Measurements from ENCODE around the gene HAUS2. TPM values are rescaled to one million over a fixed set of nuclear protein-coding genes. Genes with fewer than 3 reads are reported as not detected.

HAUS2 gene
- total RNA-seq, 1 experiment from 2014 or later: 42.4 TPM

GRCh38 chr15:42593143-42593542 lies 44.5 kb downstream of the HAUS2 start:
- TF ChIP-seq CTCF (IDR thresholded peaks at IDR 0.05): no peak
- no peak for TF ChIP-seq SIN3A (IDR thresholded peaks at IDR 0.05; ENCODE audit: borderline replicate concordance, insufficient read depth, low read depth, low read length)
- Histone ChIP-seq H3K4me1 (ENCODE audit: control insufficient read depth, insufficient read depth, low read length) (no peaks in the 10 kb centered on the region), H3K4me3 (ENCODE audit: low read depth in 2 of 2, low read length in 2 of 2) (no peak overlapping the region), H3K27me3 (ENCODE audit: control insufficient read depth, insufficient read depth, low read length) (no peaks in the 10 kb centered on the region), H3K9me3 (ENCODE audit: control insufficient read depth, insufficient read depth, low read depth, low read length) (no peaks in the 10 kb centered on the region), H3K27ac (ENCODE audit: low read length) (no peak overlapping the region), H3K36me3 (ENCODE audit: control insufficient read depth, insufficient read depth, low read length) (no peaks in the 10 kb centered on the region)
- CTCF ChIA-PET: no interaction called here
- intact Hi-C loops (cut with micrococcal nuclease; ENCODE audit: unreplicated experiment) (no loop called here), in situ Hi-C loops (cut with HindIII; ENCODE audit: low pct_unique_long_range_greater_than_20kb, low sequenced_read_pairs) (no loop called here)
- ATAC-seq: no peak
- DNase-seq (ENCODE audit: low read depth, low spot score): no peak
- POLR2A ChIA-PET: interaction anchor here (0.6 kb wide), 1 partner anchor 44 kb away, joined by 3 read pairs; no protein-coding TSS in a partner anchor
- BruUV-seq (replicated peaks): no TSS peak

DNA sequence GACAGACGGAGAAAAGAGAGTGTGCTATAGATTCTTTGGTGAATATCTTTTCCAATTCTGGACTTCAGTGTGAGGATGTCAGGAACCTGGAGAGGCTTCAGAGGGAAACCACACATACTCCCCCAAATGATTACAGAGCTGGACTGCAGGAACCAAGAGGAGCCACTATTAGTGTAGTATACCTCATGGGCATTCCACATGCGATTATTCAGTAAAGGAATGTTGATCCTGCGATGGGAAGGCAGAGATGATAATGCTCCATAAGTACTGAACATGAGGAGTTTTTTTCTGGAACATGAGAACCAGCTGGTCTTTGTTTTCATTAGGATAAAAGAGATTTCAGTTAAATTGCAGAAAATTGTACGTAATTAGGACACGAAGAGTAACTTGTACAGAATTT lies 45.5 kb downstream of the HAUS2 start:
- Histone ChIP-seq H3K9me3 (ENCODE audit: control insufficient read depth, insufficient read depth, low read depth, low read length) (no peaks in the 10 kb centered on the region), H3K4me3 (ENCODE audit: low read depth in 2 of 2, low read length in 2 of 2) (no peak overlapping the region), H3K36me3 (ENCODE audit: control insufficient read depth, insufficient read depth, low read length) (no peaks in the 10 kb centered on the region), H3K27ac (ENCODE audit: low read length) (no peak overlapping the region), H3K4me1 (ENCODE audit: control insufficient read depth, insufficient read depth, low read length) (no peaks in the 10 kb centered on the region), H3K27me3 (ENCODE audit: control insufficient read depth, insufficient read depth, low read length) (no peaks in the 10 kb centered on the region)
- ATAC-seq (no peak), DNase-seq (ENCODE audit: low read depth, low spot score) (no peak)
- BruUV-seq (replicated peaks): no TSS peak
- in situ Hi-C loops (cut with HindIII; ENCODE audit: low pct_unique_long_range_greater_than_20kb, low sequenced_read_pairs) (no loop called here), intact Hi-C loops (cut with micrococcal nuclease; ENCODE audit: unreplicated experiment) (no loop called here)
- no peak for TF ChIP-seq REST (IDR thresholded peaks at IDR 0.05; ENCODE audit: insufficient read depth in 1 of 2, low read depth in 2 of 2, low read length in 1 of 2)
- POLR2A ChIA-PET: no interaction called here
- CTCF ChIA-PET: interaction anchor here (0.6 kb wide), 1 partner anchor 49 kb away, joined by 3 read pairs; no protein-coding TSS in a partner anchor

- Histone ChIP-seq H3K27ac (ENCODE audit: low read length) (no peak overlapping the region), H3K27me3 (ENCODE audit: control insufficient read depth, insufficient read depth, low read length) (no peaks in the 10 kb centered on the region), H3K4me1 (ENCODE audit: control insufficient read depth, insufficient read depth, low read length) (no peaks in the 10 kb centered on the region), H3K9me3 (ENCODE audit: control insufficient read depth, insufficient read depth, low read depth, low read length) (no peaks in the 10 kb centered on the region), H3K36me3 (ENCODE audit: control insufficient read depth, insufficient read depth, low read length) (no peaks in the 10 kb centered on the region), H3K4me3 (ENCODE audit: low read depth in 2 of 2, low read length in 2 of 2) (no peak overlapping the region)
- no peak for ATAC-seq
- no peak for DNase-seq (ENCODE audit: low read depth, low spot score)
- ChIA-PET CTCF (no interaction called here), POLR2A (interaction anchor here (0.7 kb wide), 1 partner anchor 21 kb away, joined by 3 read pairs; no protein-coding TSS in a partner anchor)
- in situ Hi-C loops (cut with HindIII; ENCODE audit: low pct_unique_long_range_greater_than_20kb, low sequenced_read_pairs): no loop called here
- intact Hi-C loops (cut with micrococcal nuclease; ENCODE audit: unreplicated experiment): no loop called here
- no TSS peak for BruUV-seq (replicated peaks)
- no peak for TF ChIP-seq CTCF (IDR thresholded peaks at IDR 0.05)
- TF ChIP-seq POLR2AphosphoS5 (IDR thresholded peaks at IDR 0.05; ENCODE audit: low read depth, low read length): no peak
- no peak for TF ChIP-seq TCF7L2 (IDR thresholded peaks at IDR 0.05; ENCODE audit: low read depth, low read length)
- TF ChIP-seq REST (IDR thresholded peaks at IDR 0.05; ENCODE audit: insufficient read depth in 1 of 2, low read depth in 2 of 2, low read length in 1 of 2): no peak
- no peak for TF ChIP-seq SIN3A (IDR thresholded peaks at IDR 0.05; ENCODE audit: borderline replicate concordance, insufficient read depth, low read depth, low read length)
Observed at GRCh38 chr15:42595626-42596240, 47.1 kb downstream of the HAUS2 start.

Measured in Panc1 (cell line).